Activated CD8-positive, alpha-beta memory T cell treated with anti-CD3 and anti-CD28 coated beads for 48 hours (primary cell): Measurements from ENCODE around the gene SAMD10.
"Not testable (repeated sequence)": the region's sequence is repeated elsewhere in the genome, so short reads cannot be mapped to it uniquely, and the experiment has no call there.

Experiments
- DNase-seq, 3 experiments: peaks; one replicate each; pipeline ENCODE4 v3.0.0-alpha.2; 2020; ENCODE audit warnings: low read depth in 2 of 3, low spot score in 2 of 3

SAMD10 gene

DNA sequence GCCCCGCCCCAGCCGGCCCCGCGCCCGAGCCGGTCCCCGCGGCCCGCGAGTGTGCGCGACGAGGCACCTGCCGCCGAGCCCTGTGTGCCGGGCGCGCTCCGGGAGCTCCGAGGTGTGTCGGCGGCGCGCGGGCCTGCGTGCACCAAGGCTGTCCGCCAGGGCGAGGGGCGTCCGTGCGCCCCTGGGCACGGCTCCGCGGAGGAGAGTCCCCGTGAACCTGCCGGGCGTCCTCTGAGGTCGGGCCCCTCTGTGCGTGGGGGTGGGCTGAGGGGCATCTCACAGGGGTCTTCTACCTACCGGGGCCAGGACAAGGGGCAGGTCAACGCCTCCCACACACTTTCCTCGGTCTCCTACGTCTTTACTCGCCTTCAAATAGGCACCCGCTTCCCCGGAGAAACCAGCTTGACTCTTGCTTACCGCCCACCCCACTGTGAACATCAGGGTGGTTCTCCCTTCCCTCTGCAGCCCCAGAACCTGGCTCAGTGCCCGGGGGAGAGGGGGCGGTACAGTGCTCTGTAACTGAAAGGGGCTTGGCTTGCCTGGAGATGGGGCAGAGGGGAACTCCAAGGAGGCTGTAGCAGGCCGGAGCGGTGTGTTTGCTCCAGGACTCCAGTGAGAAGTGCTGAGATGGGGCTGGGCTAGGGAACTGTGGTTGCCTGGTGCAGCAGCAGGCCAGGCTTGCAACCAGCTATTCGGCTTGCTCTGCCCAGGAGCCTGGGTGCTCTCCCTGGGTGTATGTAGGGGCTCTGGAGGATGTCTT lies at the start of gene SAMD10:
SAMD10 (minus strand) TSS at position 86 of the 760 bp plus-strand sequence. CDS start 175 bp downstream, outside the sequence.
- peak; percentile 72 to 87 (median 79) for DNase-seq

GRCh38 chr20:64027981-64028685 lies 48.7 kb upstream of the SAMD10 start:
- DNase-seq: no peak

GRCh38 chr20:64025826-64026412 lies 46.5 kb upstream of the SAMD10 start:
- DNase-seq: no peak

- DNase-seq: no peak
Observed at GRCh38 chr20:64025101-64025825, 45.8 kb upstream of the SAMD10 start.

DNA sequence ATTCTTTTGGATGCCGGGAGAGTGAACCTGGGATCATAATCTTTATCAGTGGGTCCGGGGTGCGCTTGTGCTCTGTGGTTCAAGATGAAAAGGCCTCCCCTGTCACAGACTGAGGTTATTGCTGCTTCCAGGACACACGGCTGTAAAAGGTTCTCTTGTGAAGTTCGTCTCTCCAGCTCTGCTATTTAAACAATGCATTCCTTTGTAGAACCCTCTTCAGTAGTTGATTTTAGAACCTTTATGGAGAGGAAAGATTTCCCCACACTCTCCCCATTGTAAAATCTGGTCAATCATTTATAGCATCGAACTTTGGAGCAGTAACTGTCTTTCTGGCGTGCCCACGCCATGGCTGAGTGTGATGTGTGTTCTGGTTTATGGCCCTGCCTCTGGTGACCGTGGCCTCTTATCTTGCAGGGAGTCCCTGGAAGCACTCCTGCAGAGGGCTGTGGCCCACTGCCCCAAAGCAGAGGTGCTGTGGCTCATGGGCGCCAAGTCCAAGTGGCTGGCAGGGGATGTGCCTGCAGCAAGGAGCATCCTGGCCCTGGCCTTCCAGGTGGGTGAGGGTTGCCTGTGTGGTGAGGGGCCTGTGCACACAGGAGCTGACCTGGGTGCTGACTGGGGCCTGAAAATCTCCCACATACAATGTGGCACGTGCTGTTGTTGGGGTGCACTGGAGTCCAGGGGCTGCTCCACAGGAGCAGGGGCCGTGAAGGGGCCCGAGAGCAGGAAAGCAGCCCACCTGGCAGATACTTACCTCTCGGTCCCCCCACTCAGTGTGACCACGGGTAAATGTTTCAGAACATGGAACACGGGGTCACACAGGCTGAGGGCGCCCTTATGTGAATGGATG lies 44.9 kb upstream of the SAMD10 start:
- DNase-seq: no peak

DNA sequence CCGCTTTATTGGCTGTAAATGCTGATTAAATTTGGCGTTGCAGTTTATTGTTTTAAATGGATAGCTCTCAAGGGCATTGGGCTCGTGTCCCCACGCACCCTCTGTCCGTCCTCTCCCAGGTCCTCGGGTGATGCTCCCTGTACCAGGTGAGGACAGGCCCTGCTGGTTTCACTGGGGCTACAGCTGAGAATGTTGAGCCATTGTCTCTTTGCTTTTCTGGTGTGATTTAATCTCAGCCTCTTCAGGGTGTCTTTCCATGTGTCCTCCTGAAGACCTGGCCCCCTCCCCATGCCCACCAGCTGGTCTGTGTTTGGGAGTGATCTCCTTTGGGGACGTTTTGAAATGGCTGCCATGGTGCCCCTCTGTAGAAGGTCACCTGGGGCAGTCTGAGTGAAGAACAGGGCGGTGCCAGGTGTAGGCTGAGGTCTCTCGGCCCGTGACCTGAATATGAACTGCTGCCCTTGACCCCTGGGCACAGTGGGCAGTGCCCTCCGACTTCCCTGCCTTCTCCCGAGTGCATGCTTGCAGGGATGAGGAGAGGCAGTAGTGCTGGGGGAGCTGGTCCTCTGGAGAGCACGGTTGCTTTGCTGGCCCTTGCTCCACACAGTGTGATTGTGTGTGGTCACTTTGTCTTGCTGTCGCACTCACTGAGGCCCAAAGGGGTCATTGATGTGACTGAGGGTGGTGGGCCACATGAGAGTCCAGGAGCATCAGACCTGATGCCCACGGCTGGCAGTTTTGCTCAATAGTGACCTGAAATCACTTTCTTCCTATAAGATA lies 44.1 kb upstream of the SAMD10 start:
- no peak for DNase-seq

DNA sequence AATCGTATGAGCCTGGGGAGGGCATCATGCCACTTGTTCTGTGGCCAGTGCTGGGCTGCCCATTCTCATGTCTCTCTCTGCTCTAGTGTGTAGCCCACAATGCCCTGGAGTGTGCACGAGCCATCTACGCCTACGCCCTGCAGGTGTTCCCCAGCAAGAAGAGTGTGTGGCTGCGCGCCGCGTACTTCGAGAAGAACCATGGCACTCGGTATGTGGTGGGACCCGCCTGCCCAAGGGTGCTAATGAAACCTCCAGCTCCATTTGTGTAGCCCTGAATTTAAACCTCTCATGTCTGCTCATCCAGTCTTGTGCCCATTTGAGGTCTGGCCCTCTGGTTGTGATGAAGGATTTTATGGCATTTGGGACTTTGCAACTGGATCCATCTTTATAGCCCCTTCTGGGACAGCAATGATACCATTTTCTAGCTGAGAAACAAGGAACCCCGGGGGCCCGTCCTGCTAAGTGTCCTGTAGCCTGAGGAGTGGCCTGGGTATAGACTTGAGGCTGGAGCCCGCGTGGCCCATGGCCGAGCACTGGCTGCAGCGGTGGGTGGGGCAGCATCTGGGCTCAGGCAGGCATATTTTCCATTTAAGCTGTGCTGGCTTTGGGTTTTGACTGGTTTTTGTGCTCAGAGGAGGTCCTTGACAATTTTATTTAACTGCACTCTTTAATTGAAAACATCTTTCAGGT lies 43.4 kb upstream of the SAMD10 start:
- DNase-seq: no peak

- no peak for DNase-seq
Observed at GRCh38 chr20:64021124-64021975, 41.9 kb upstream of the SAMD10 start.

DNA sequence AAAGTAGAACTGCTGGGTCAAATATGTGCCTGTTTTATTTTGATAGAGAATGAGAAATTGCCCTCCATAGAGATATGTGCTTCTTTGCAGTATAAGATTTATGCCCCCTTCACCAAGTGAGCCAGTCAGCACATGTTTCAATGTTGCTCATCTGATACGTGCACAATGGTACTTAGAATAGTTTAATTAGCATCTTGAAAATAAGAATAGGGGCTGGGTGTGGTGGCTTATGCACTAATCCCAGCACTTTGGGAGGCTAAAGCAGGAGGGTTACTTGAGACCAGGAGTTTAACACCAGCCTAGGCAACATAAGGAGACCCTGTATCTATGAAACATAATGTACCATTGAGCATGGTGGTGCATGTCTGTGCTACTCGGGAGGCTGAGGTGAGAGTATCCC lies 36.2 kb upstream of the SAMD10 start:
- no peak for DNase-seq

DNA sequence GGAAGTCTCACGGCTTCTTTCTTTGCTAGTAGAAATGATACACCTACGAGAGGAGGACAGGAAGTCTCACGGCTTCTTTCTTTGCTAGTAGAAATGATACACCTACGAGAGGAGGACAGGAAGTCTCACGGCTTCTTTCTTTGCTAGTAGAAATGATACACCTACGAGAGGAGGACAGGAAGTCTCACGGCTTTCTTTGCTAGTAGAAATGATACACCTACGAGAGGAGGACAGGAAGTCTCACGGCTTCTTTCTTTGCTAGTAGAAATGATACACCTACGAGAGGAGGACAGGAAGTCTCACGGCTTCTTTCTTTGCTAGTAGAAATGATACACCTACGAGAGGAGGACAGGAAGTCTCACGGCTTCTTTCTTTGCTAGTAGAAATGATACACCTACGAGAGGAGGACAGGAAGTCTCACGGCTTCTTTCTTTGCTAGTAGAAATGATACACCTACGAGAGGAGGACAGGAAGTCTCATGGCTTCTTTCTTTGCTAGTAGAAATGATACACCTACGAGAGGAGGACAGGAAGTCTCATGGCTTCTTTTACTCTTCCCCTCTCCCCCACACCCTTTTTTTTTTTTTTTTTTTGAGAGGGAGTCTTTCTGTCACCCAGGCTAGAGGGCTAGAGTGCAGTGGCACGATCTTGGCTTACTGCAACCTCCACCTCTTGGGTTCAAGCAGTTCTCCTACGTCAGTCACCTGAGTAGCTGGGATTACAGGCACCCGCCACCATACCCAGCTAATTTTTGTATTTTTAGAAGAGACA lies 33.1 kb upstream of the SAMD10 start:
- DNase-seq: not testable (repeated sequence)

DNA sequence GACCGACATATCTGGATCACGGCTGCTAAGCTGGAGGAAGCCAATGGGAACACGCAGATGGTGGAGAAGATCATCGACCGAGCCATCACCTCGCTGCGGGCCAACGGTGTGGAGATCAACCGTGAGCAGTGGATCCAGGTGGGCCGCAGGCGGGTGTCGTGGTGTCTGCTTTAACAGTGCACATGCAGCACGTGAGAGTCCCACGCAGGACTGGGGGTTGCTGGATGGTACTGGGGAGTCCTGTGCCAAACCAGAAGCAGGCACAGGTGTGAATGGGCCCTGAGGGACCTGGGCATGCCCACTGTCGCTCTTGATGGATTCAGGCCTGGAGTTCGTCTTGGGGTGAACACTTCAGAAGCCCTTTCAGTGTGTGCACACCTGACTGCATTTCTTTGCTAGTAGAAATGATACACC lies 31.9 kb upstream of the SAMD10 start:
- no peak for DNase-seq

DNA sequence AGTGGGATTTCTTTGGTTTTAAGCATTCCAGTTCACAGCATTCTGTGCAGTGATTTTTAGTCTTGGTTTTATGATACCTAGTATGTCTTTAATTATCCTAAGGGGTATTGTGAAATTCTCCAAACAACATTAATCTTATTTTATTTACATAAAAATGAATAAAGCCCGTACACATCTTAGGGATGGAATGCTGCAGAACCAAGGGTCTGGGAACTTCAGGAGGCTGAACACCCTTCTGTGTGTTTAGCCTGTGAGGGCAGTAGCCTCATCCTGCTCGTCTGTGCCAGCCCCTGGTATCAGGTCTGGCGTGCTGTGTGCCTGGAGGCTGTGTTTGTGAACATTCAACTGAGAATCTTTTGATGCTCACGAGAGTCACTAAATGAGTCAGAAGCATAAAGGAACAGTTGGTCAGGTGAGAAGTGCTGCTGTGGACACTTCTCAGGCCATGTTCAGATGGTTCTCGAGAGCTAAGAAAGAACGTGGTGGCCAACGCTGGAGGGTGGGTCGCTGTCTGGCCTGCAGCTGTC lies 31.3 kb upstream of the SAMD10 start:
- DNase-seq: no peak

- DNase-seq: no peak
Observed at GRCh38 chr20:64009811-64010387, 30.5 kb upstream of the SAMD10 start.

GRCh38 chr20:64006902-64007301 lies 27.5 kb upstream of the SAMD10 start:
- no peak for DNase-seq

GRCh38 chr20:64006490-64006889 lies 27.0 kb upstream of the SAMD10 start:
- no peak for DNase-seq

DNA sequence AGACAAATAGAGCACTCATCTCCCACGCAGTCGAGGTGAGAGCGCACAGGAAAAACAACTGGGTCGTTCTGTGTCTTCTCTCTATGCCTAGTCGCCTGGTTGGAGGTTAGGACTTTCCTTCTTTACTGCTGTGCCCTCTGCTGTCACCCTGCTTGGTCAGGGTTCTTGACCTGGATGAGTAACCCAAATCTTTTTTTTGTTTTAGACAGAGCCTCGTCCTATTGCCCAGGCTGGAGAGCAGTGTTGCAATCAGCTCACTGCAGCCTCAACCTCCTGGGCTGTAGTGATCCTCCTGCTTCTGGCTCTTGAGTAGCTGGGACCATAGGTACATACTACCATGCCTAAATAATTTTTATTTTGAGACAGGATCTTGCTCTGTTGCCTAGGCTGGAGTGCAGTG lies 26.0 kb upstream of the SAMD10 start:
- DNase-seq: no peak
